SKM-1 (cell line): ENCODE data around the gene FBXO44.

Experiments used
- DNase-seq: peaks from one replicate; lab custom pipeline; 2025; ENCODE audit not compliant: unreplicated experiment; lab: John Stamatoyannopoulos, UW

FBXO44 gene

DNA sequence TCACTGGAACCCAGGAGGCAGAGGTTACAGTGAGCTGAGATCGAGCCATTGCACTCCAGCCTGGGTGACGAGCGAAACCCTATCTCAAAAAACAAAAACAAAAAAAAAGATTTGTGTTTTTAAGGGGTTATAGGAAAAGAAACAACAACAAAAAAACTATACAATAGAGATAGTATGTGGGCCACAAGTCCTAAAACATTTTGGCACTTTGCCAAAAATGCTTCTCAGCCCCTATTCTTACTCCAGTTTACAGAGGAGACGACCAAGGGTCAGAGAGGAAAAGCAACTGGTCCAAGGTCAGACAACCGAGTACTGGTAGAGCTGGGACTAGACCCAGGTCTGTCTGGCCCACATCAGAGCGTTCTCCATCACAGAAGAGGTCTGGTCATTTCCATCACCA, 3.0 kb downstream of the FBXO44 start:
- DNase-seq: no peak

DNA sequence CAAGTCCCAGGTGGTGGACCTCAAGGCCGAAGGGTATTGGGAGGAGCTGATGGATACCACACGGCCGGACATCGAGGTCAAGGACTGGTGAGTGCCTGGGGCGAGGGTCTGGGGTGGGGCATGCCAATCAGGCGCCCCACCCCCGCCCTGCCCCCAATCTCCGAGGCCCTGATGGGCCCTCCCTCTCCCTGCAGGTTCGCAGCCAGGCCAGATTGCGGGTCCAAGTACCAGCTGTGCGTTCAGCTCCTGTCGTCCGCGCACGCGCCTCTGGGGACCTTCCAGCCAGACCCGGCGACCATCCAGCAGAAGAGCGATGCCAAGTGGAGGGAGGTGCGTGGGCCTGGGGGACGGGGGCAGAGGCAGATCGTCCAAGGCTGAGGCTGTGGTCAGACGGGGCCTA, 3.9 kb downstream of the FBXO44 start:
- no peak for DNase-seq

DNA sequence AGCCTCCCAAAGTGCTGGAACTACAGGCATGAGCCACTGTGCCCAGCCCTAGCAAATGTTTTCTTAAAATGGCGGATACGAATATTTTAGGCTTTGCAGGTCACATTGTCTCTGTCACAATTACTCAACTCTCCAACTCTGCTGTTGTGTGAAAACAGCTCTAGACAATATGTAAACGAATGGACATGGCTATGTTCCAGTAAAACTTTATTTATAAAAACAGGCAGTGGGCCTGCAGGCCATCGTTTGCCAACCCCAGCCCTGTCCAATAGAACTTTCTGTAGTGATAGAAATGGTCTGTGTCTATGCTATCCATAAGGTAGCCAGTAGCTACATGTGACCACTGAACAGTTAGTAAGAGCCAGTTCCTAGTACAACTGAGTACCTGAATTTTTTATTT, 5.1 kb downstream of the FBXO44 start:
- DNase-seq: no peak

DNA sequence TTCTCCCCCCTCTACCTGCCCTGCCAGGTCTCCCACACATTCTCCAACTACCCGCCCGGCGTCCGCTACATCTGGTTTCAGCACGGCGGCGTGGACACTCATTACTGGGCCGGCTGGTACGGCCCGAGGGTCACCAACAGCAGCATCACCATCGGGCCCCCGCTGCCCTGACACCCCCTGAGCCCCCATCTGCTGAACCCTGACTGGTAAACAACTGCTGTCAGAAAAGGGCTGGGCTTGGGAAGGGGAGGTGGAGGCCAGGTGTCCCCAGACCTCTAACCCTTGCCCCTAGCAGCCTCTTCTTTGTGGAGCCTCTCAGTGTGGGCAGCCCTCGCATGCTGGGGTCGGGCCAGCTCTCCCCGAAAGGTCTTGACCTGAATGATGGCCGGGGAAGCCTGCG, 6.4 kb downstream of the FBXO44 start:
- DNase-seq: no peak

DNA sequence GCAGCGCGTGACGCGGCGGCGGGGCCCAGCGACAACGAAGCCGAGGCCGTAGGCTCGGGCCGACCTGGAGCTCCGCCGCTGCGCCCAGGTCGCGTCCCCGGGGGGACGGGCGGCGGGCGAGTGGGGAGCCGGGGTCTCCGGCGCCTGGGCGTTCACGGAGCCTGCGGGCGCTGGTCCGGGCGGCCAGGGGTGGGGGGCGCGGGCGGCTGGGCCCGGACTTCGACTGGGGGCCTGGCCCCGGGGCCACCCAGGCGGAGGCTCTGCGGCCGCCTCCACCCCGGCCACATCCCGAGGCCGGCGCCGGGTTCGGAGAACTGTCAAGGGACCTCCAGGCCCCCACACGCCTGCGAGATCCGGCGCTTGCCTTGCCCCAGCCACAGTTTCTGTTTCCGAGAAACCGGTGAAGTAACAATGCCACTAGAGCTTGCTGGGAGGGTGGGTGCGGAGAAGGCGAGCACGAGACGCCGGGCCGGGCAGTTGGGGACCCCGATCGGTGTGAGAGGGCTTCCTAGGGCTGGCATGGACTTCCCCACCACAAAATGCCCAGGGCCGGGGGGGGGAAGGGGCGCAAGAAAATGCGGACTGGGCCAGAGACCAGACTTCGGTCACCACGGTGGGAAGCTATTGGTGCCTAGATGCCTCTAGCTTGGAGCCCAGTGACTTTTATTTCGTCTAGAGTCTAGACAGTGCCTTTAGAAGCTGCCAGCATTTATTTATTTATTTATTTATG, 9.8 kb downstream of the FBXO44 start:
- DNase-seq: no peak

DNA sequence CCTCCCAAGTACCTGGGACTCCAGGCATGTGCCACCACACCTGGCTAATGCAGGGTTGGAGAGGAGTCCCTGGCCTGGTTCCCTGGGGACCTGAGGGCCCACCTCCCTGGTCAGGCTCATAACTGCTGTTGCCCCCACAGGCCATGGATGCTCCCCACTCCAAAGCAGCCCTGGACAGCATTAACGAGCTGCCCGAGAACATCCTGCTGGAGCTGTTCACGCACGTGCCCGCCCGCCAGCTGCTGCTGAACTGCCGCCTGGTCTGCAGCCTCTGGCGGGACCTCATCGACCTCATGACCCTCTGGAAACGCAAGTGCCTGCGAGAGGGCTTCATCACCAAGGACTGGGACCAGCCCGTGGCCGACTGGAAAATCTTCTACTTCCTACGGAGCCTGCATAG, 13.8 kb downstream of the FBXO44 start:
- no peak for DNase-seq

DNA sequence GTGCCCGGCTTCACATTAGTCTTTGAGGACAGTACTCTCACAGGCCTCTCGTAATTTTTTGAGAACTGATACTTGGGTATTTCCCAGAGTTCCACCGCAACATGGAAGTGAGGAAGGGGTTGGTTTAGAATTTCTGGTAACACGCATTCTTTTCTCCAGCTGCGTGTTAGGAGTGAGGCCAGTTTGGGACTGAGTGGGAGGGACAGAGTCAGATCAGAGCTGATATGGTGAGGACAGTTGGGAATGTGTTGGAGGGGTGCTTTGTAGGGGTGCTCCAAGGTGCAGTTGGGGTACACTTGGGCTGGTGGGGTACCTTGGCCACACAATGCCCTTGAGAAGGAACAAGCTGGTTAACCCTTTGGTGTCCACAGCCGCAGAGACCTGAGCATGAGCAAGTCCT, 16.1 kb downstream of the FBXO44 start:
- no peak for DNase-seq

DNA sequence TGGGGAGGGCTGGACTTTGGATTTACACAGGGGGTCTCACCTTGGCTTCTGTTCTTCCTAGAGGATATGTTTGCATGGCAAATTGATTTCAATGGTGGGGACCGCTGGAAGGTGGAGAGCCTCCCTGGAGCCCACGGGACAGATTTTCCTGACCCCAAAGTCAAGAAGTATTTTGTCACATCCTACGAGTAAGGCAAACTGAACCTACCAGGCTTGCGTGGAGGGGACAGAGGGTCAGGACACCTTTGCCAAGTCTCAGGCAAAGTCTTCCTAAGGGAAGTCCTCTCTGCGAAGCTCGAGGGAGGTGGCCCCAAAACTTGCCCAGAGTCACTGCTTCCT, 16.5 kb downstream of the FBXO44 start:
- no peak for DNase-seq

DNA sequence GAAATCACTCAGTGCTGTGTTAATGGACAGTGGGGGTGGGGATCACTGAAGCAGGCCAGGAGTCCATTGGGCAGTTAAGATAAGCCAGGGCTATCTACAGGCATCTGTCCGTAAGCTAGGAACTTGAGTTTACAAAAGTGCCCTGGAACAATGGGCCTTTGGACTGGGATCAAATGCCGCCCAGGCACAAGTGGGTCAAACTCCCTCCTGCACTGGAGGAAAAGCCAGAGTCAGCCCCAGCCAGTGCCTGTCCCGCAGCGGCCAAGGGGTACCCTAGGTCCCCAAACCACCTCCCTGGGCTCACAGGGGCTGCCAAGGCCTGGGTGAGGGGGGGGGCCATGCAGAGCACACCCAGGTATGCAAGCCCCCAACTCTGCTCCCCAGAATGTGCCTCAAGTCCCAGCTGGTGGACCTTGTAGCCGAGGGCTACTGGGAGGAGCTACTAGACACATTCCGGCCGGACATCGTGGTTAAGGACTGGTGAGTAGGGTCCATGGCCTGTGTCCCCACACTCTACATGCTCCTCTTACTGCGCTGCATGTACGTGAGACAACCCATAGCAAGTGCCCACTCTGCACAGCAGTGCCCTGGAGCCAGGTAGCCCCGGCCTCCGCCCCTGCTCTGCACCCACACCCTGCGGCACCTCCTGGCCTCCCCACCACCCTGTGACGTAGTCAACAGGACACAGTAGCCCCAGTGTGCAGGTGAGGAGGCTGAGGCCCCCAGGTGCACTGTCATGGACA, 17.0 kb downstream of the FBXO44 start:
- DNase-seq: no peak

DNA sequence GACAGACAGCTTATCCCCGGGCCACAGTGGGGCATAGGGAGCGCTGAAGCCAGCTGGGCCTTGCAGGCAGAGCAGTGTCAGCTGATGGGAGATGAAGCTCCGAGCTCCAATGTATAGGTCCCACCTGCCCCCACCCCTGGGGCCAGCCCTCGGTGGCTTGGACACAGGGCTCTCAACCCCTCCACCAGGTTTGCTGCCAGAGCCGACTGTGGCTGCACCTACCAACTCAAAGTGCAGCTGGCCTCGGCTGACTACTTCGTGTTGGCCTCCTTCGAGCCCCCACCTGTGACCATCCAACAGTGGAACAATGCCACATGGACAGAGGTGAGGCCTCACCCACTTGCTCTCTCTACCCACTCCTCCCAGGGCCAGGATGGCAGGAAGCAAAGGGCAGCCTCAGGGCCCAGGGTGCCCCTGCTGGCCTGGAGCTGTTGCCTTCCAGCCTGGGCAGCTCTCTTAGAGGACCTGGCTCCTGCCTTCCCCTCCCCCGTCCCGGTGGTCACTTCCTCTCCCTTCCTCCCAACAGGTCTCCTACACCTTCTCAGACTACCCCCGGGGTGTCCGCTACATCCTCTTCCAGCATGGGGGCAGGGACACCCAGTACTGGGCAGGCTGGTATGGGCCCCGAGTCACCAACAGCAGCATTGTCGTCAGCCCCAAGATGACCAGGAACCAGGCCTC, 18.6 kb downstream of the FBXO44 start:
- DNase-seq: no peak

DNA sequence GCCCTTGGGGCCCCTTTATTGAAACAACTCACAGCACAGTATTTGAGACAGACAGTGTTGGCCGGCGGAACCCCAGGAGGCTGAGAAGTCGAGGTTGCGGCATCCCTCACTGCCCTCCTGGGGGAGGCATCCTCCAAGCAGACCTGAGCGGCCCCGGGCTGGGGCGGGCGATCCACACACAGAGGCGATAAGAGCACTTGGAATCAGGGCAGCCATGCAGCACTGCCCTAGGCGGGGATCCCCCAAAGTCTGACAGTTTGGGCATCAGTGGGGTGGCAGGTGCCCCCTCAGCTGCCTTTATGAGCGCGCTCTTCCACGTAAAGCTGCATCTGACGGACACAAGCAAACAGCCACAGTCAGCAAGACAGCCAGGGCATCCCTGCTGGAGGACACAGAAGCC, 19.8 kb downstream of the FBXO44 start:
- no peak for DNase-seq

DNA sequence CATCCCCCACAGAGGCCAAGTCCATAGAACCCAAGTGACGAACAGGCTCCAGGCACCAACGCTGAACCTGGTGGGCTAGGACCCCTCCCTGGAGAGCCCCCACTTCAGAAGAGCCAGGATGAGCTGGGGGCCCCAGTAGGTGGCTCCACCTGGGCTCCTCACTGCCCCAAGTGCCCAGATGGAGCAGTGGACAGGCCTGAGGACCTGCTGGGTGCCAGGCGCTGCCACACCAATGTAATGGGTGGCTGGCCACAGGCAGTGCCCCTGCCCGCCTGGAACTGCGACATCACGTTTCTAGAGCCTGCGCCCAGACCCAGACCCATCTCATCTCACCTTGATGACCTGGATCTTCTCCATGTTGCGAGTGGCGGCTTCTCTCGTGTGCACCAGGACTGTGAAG, 20.6 kb downstream of the FBXO44 start:
- DNase-seq: no peak

DNA sequence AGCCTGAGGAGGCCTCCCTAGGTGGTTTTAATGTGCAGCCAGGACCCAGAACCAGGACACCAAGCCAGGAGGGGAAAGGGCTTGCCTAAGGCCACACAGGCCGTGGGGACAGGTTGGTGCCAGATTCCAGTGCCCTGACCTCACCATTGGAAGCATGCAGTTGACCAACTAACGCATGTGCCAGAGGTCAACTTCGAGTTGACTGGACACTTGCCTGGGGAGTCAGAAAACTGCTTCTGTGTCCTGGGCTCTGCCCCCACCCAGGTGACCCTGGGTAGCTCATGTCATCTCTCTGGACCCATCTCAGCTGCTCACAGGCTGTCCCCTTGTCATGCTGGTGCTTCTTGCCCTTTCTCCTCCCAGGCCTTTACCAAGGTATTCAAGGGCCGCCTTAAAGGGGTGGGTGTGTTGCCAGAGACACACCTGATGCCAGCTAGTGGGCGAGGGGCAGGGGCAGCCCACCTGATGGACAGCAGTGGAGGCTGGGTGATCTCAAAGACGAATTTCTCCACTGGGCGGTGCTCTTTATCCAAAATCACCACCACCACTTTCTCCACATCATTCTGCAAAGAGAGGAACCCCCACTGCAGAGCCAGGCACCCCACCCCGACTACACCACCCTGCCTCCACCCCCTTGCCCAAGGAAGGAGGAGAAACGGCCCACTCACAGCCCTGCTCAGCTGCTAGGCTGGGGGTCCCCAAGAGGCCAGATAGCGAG, 21.9 kb downstream of the FBXO44 start:
- DNase-seq: no peak

DNA sequence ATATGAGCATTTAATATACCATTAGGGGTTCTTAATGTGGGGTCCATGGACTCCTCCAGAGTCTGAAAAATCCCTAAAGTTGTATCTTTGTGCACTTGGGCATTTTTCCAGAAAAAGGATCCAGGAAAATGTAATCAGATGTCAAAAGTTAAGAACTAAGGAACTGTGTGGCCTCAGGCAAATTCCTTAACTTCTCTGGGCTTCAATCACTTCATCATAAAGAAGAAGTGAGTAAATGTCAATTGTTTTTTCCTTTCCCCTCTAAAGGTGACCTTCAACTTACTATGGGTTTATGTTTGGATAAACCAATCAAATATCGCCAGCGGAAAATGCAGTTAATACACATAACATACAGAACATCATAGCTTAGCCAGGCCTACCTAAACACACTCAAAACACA, 23.8 kb downstream of the FBXO44 start:
- DNase-seq: no peak

DNA sequence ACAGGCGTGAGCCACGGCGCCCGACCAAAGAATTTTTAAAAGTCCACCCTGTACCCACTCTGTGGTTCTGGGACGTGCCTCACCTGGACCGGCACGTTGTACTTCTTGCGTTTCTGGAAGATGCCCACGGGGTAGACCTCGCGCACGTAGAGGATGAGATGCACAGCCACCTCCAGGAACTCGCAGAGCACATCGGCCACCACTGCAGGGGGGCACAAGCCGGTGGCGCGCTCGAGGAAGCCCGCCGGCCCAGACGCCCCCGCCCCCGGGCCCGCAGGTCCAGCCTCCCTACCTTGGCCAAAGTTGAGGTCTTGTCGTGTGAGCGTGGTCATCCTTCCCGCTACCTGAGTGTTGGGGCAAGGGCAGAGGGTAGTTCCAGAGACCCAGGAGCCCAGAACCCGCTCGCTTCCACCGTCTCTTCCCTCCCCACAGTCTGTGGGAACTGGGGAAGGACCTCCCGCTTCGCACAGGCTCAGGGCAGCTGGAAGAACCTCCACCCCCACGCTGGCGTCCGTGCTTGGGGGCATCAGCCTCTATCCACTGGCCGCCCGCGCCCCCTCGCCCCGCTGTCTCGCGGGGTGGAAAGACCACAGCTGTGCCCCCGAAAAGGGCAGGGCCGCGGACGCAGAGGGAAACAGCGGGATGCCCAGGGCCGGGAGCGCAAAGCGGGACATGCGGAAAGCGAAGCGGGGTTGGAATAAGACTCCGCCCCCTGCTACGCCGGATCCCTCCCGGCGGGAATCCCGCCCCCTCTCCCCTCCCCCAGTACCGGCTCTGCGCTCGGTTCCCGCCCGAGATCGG, 25.8 kb downstream of the FBXO44 start:
- no peak for DNase-seq

DNA sequence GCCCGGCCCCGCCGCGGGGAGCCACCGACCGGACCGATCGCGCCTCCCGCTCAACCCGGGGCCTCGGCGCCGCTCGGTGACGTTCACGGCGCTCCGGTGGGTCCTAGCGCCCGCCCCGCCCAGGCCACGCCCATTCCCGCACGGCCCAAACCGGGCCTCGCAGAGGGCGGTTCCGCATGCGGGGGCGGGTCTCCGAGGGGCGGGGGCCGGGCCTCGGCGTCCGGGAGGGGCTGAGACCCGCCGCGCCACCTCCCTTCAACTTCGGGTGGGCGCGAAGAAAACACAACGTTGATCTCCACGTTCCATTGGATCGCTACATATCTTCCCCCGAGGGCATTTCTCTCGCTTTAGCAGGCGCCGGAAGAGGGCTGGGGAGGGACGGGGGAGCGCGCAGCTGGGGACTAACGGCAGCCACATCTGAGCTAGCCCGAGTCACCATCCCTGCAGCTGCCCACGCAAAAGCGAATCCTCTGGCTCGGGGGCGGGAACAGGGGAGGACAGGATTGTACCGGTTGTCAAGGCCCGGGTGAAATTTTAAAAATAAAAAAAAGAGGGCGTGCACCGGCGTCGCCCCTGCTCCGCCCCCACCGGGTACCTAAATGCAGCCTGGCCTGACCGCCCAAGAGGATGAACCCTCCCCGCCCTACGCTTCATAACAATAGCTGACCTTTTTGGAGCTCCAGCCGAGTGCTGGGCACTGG, 26.5 kb downstream of the FBXO44 start, which contains the start of gene MAD2L2:
Gene MAD2L2, minus strand, starts transcription at position 78 of the 701 bp plus-strand sequence. CDS start 547 bp downstream, outside the sequence.
- DNase-seq: peak; percentile 49

DNA sequence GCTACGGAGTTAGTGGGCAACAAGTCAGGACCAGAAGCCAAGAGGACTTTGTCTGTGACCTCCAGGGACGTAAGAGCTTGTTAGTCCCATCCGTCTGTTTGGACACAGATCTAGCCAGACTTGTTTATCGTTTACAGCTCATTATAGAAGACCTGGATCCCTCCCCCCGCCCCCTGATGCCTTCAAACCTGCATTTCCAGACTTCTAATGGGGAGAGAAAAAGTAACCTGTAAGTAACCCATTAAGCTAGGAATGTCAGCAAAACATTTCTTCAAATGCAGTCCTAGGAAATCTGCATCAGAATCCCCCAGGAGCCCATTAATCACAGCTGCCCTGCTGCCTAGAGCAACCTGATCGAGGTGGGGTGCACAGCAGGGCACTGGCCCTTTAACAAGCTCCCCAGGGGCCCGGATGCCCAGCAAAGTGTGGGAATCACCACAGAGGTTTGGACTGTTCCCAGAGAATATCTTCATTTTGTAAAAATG, 27.7 kb downstream of the FBXO44 start:
- DNase-seq: no peak

DNA sequence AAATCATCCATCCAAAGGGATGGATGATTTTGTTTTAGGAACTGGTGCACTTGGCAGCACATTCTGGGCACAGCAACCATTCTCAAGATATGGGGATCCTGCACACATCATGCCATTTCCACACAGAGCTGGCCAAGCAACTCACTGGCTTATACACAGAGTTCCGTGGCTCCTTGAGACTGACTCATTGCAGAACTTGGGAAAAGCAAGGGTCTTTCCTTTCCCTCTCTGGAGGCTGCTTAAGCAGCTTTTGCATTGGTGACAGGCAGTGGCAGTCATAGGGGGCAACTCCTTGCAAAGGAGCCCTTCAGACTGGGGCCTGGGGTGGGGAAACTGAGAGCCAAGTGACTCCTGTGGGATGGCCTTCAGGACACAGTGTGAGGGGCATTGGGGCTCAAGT, 28.1 kb downstream of the FBXO44 start:
- no peak for DNase-seq

DNA sequence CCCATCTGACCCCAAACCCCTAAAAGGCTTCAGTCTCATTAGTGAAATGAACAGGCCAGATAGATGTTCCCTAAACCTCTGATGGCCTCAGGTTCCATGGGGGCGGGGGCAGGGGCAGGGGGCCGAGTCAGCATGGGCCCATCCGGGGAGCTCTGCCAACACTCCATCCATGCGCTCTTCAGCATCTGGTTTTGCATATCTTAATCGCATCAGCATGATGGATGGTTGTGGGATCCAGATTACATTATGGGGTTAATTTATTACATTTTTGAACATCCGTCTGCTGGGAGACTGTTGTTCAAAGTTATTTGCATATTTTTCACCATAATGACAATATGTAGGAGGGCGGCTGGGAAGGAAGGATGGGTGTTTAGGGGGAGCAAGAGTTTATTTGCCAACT, 29.4 kb downstream of the FBXO44 start:
- DNase-seq: no peak

DNA sequence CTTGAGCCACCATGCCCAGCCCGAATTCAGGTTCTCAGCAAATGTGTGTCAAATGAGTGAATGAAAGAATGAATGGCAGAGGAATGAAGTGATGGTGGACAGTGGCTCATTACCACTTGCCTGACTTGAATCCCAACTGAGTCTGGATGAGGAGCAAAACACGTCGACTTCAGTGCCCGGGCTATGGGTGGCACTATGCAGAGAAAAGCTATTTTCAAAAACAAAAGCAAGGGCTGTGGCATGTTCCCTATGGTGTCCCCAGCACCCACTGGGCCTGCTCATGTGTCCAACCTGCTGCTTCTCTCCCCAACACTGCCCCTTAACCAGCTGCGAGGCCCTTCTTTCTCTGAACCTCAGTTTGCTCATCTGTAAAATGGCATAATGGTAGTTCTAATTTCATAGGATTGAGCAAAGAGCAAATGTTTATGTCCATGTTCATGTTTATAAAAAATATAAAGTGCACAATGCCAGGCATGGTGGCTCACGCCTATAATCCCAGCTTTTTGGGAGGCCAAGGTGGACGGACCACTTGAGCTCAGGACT, 30.6 kb downstream of the FBXO44 start:
- no peak for DNase-seq
